ENCODE results near the gene GUCY1B1. TPM values are rescaled to one million over a fixed set of nuclear protein-coding genes. Genes with fewer than 3 reads are reported as not detected.

GUCY1B1 gene
- polyA plus RNA-seq, 3 donors: 0.60 to 0.89 (median 0.72) TPM

- no peak for DNase-seq
- Histone ChIP-seq H3K4me2 (replicated peaks; ENCODE audit: extremely low read depth, low read length, poor library complexity, severe bottlenecking) (no peak overlapping the region), H3K9ac (ENCODE audit: insufficient read depth, low read length, poor library complexity, severe bottlenecking) (no peak overlapping the region), H4K20me1 (ENCODE audit: insufficient read depth, low read length) (no peaks in the 10 kb centered on the region), H3K4me1 (ENCODE audit: control insufficient read depth in 1 of 2, insufficient read depth in 2 of 2, low read length in 2 of 2) (no peaks in the 10 kb centered on the region), H3K36me3 (replicated peaks in 1 of 2; ENCODE audit: control insufficient read depth in 1 of 2, insufficient read depth in 2 of 2, low read length in 2 of 2) (no peaks in the 10 kb centered on the region), H3K27ac (ENCODE audit: low read depth in 1 of 2, low read length in 2 of 2) (no peak overlapping the region), H3K4me3 (replicated peaks in 1 of 3; ENCODE audit: low read depth in 2 of 3, low read length in 3 of 3) (no peak overlapping the region), H2AFZ (ENCODE audit: insufficient read depth, low read depth, low read length, poor library complexity, severe bottlenecking) (no peak overlapping the region), H3K79me2 (ENCODE audit: insufficient read depth, low read length) (no peaks in the 10 kb centered on the region), H3K27me3 (ENCODE audit: control insufficient read depth in 2 of 2, insufficient read depth in 2 of 2, low read length in 2 of 2) (no peaks in the 10 kb centered on the region), H3K9me3 (replicated peaks in 1 of 2; ENCODE audit: control insufficient read depth in 1 of 2, insufficient read depth in 1 of 2, low read length in 2 of 2) (no peaks in the 10 kb centered on the region)
- no peak overlapping the region for H3K4me3 Mint-ChIP-seq
- intact Hi-C loops (cut with micrococcal nuclease): no loop called here
- no peak overlapping the region for H3K27ac Mint-ChIP-seq
- TF ChIP-seq CTCF (IDR thresholded peaks at IDR 0.05): no peak
- WGBS (ENCODE audit: insufficient coverage): 97% methylated on average over 4 of the region's 7 CpGs
- no peaks in the 10 kb centered on the region for H3K4me1 Mint-ChIP-seq
- H3K9me3 Mint-ChIP-seq: no peaks in the 10 kb centered on the region
- H3K27me3 Mint-ChIP-seq (ENCODE audit: low read depth in 3 of 3): peaks cover 0 to 2% (median 2%) of the 10 kb centered on the region in 3 donors
- no peaks in the 10 kb centered on the region for H3K36me3 Mint-ChIP-seq
These were observed 35.9 kb upstream of the GUCY1B1 start for GRCh38 chr4:155722816-155723499.

- H3K4me3 ChIP-seq (replicated peaks in 1 of 3; ENCODE audit: low read depth in 2 of 3, low read length in 3 of 3): no peak overlapping the region
- no peaks in the 10 kb centered on the region for H3K36me3 ChIP-seq (replicated peaks in 1 of 2; ENCODE audit: control insufficient read depth in 1 of 2, insufficient read depth in 2 of 2, low read length in 2 of 2)
- H3K9ac ChIP-seq (ENCODE audit: insufficient read depth, low read length, poor library complexity, severe bottlenecking): no peak overlapping the region
- no peaks in the 10 kb centered on the region for H3K9me3 Mint-ChIP-seq
- H3K36me3 Mint-ChIP-seq: no peaks in the 10 kb centered on the region
- H3K27ac Mint-ChIP-seq: no peak overlapping the region
- no peak for DNase-seq
- H3K27me3 Mint-ChIP-seq (ENCODE audit: low read depth in 3 of 3): peaks cover 0 to 2% (median 2%) of the 10 kb centered on the region in 3 donors
- 83% methylated on average over 2 of the region's 3 CpGs for WGBS (ENCODE audit: insufficient coverage)
- H3K27me3 ChIP-seq (ENCODE audit: control insufficient read depth in 2 of 2, insufficient read depth in 2 of 2, low read length in 2 of 2): no peaks in the 10 kb centered on the region
- TF ChIP-seq CTCF (IDR thresholded peaks at IDR 0.05): no peak
- no peaks in the 10 kb centered on the region for H3K4me1 Mint-ChIP-seq
- intact Hi-C loops (cut with micrococcal nuclease): no loop called here
- H3K4me2 ChIP-seq (replicated peaks; ENCODE audit: extremely low read depth, low read length, poor library complexity, severe bottlenecking): no peak overlapping the region
- H4K20me1 ChIP-seq (ENCODE audit: insufficient read depth, low read length): no peaks in the 10 kb centered on the region
- H3K27ac ChIP-seq (ENCODE audit: low read depth in 1 of 2, low read length in 2 of 2): no peak overlapping the region
- no peak overlapping the region for H2AFZ ChIP-seq (ENCODE audit: insufficient read depth, low read depth, low read length, poor library complexity, severe bottlenecking)
- no peaks in the 10 kb centered on the region for H3K9me3 ChIP-seq (replicated peaks in 1 of 2; ENCODE audit: control insufficient read depth in 1 of 2, insufficient read depth in 1 of 2, low read length in 2 of 2)
- H3K4me3 Mint-ChIP-seq: no peak overlapping the region
- no peaks in the 10 kb centered on the region for H3K79me2 ChIP-seq (ENCODE audit: insufficient read depth, low read length)
- no peaks in the 10 kb centered on the region for H3K4me1 ChIP-seq (ENCODE audit: control insufficient read depth in 1 of 2, insufficient read depth in 2 of 2, low read length in 2 of 2)
These were observed 34.1 kb upstream of the GUCY1B1 start for GRCh38 chr4:155724731-155725130.

Data from CD14-positive monocyte (primary cell).